Measurements from ENCODE around the gene CMKLR1. TPM values are rescaled to one million over a fixed set of nuclear protein-coding genes. Genes with fewer than 3 reads are reported as not detected.

The CMKLR1 gene
- total RNA-seq, 2 experiments from 2014 or later: not detected

- Mint-ChIP-seq H3K4me3 (no peak overlapping the region), H3K27me3 (no peaks in the 10 kb centered on the region), H3K36me3 (ENCODE audit: low read depth) (no peaks in the 10 kb centered on the region), H3K27ac (no peak overlapping the region), H3K4me1 (no peaks in the 10 kb centered on the region), H3K9me3 (no peaks in the 10 kb centered on the region)
- DNase-seq: no peak
- ChIA-PET CTCF (no interaction called here), POLR2A (no interaction called here)
Measured at GRCh38 chr12:108241986-108242703, 97.0 kb downstream of the CMKLR1 start.

- ChIA-PET POLR2A (no interaction called here), CTCF (no interaction called here)
Measured at GRCh38 chr12:108240928-108241327, 98.2 kb downstream of the CMKLR1 start.

GRCh38 chr12:108240027-108240785 is 98.9 kb downstream of the CMKLR1 start:
- POLR2A ChIA-PET: no interaction called here
- no peak for DNase-seq
- H3K27me3 Mint-ChIP-seq: peaks cover 2% of the 10 kb centered on the region
- H3K36me3 Mint-ChIP-seq (ENCODE audit: low read depth): no peaks in the 10 kb centered on the region
- no peaks in the 10 kb centered on the region for H3K4me1 Mint-ChIP-seq
- H3K4me3 Mint-ChIP-seq: no peak overlapping the region
- no peak overlapping the region for H3K27ac Mint-ChIP-seq
- CTCF ChIA-PET: no interaction called here
- no peaks in the 10 kb centered on the region for H3K9me3 Mint-ChIP-seq

More at GRCh38 chr12:108240928-108241327, 98.2 kb downstream of the CMKLR1 start:
- Mint-ChIP-seq H3K9me3 (no peaks in the 10 kb centered on the region), H3K36me3 (ENCODE audit: low read depth) (no peaks in the 10 kb centered on the region), H3K27ac (no peak overlapping the region), H3K27me3 (peaks cover 2% of the 10 kb centered on the region), H3K4me1 (no peaks in the 10 kb centered on the region), H3K4me3 (no peak overlapping the region)
- no peak for DNase-seq

GRCh38 chr12:108239378-108239777 is 99.7 kb downstream of the CMKLR1 start:
- ChIA-PET CTCF (no interaction called here), POLR2A (no interaction called here)
- H3K4me3 Mint-ChIP-seq: no peak overlapping the region
- H3K9me3 Mint-ChIP-seq: no peaks in the 10 kb centered on the region
- H3K27me3 Mint-ChIP-seq: peaks cover 2% of the 10 kb centered on the region
- no peak for DNase-seq
- no peaks in the 10 kb centered on the region for H3K36me3 Mint-ChIP-seq (ENCODE audit: low read depth)
- H3K27ac Mint-ChIP-seq: no peak overlapping the region
- no peaks in the 10 kb centered on the region for H3K4me1 Mint-ChIP-seq

- CTCF ChIA-PET: no interaction called here
- Mint-ChIP-seq H3K36me3 (ENCODE audit: low read depth) (no peaks in the 10 kb centered on the region), H3K27ac (no peak overlapping the region), H3K4me3 (no peak overlapping the region), H3K4me1 (no peaks in the 10 kb centered on the region), H3K27me3 (peaks cover 2% of the 10 kb centered on the region), H3K9me3 (no peaks in the 10 kb centered on the region)
- DNase-seq: no peak
- POLR2A ChIA-PET: no interaction called here
Measured at GRCh38 chr12:108238474-108238873, 100.6 kb downstream of the CMKLR1 start.

Other genes starting within 250 kb of the CMKLR1 start
- gene WSCD2, start 210.0 kb downstream of the CMKLR1 start, total RNA-seq: not detected
- gene FICD, start 176.0 kb upstream of the CMKLR1 start, total RNA-seq: 1 to 10 TPM; 6.3 to 7.1 TPM
- gene SART3, start 221.9 kb upstream of the CMKLR1 start, total RNA-seq: 10 to 100 TPM; 68.9 to 70.3 TPM
- gene ISCU, start 223.3 kb upstream of the CMKLR1 start, total RNA-seq: 10 to 100 TPM; 69.9 to 74.1 TPM